Left ventricle myocardium superior (tissue), 1 donor: ENCODE data around the gene CGB1. TPM values are rescaled to one million over a fixed set of nuclear protein-coding genes. Genes with fewer than 3 reads are reported as not detected.
"Not testable (repeated sequence)": the region's sequence is repeated elsewhere in the genome, so short reads cannot be mapped to it uniquely, and the experiment has no call there.

Source experiments
- ATAC-seq: fragments of 200-7000 bp; cut with Tn5 transposase; one replicate; pipeline ENCODE4 v1.9.1; 2020; ENCODE audit warnings: mild to moderate bottlenecking, moderate library complexity
- DNase-seq: peaks from one replicate; pipeline ENCODE4 v3.0.0-alpha.2; 2020
- intact Hi-C: fragments of 100-400 bp; cut with micrococcal nuclease; formaldehyde crosslinking; loops from one replicate; pipeline ENCODE4 v1.11.0; 2022
- total RNA-seq: library from RNA; stranded (reverse); fragmentation: NEBNext Ultra II Directional; extraction: Animal tissue kit (Norgen Biotek cat#: 25700); gene quantifications from one replicate; pipeline ENCODE4 v1.2.1, GENCODE V29; 2021
- donor health status: DM: no; HTN: yes; CAD: no; lungs with severe emphysema.

Gene CGB1
- total RNA-seq, 1 donor from 2014 or later: not detected

DNA sequence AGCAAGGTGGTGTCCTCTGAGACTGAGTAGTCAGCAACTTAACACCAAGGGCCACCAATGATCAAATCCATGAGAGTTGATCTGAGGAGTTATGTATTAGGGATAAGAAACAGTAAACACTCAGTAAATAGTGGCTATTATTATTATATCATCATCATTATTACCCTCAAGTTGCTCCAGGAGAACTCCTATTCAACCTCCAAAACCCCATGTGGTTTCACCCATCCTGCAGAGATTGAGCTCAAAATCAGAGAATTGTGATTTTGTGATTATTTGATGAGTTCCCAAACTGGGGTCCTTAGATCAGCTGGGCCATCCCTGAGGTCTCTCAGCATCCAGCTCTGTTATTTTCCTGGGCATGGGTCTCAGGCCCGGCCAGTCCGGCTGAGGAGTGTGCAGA lies 24.3 kb upstream of the CGB1 start:
- intact Hi-C loops: no loop called here
- ATAC-seq (no peak), DNase-seq (no peak)

DNA sequence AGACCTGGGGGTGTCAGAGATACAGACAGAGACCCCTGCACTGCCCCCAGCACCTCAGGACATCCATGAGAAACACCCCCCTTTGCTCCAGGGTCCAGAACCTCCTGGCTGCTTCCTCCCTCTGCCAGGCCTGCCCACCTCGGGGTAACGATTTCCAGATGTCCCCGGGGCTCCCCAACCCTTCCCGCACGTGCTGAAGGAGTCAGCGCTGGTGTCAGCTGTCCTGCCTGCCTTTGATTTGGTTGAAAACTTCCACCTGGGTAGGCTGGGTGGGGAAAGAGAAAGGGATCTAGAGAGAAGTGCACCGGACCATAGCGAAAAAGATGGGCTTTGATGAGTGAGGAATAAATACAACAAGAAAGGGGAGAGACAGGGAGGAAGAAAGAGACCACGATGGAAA lies 22.4 kb upstream of the CGB1 start:
- ATAC-seq: no peak
- intact Hi-C loops: no loop called here
- DNase-seq: no peak

DNA sequence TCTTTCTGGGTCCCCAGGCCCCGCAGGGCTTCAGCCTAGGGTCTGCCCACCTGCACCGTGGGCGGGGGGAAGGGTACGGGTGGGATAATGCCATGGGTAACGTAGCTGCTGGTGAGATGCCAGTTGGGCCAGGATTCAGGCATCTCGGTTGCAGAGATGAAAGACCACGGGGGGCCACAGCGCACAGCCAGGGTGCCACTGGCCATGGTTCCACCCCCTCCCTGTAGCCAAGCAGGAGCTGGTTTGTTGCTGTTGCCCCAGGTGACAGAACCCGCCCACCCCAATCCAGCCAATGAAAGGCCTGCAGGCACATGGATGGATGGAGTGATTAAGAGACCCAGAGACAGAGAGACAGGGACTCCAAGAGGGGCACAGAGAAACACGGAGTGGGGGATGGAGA lies 21.9 kb upstream of the CGB1 start:
- DNase-seq (no peak), ATAC-seq (no peak)
- intact Hi-C loops: no loop called here

DNA sequence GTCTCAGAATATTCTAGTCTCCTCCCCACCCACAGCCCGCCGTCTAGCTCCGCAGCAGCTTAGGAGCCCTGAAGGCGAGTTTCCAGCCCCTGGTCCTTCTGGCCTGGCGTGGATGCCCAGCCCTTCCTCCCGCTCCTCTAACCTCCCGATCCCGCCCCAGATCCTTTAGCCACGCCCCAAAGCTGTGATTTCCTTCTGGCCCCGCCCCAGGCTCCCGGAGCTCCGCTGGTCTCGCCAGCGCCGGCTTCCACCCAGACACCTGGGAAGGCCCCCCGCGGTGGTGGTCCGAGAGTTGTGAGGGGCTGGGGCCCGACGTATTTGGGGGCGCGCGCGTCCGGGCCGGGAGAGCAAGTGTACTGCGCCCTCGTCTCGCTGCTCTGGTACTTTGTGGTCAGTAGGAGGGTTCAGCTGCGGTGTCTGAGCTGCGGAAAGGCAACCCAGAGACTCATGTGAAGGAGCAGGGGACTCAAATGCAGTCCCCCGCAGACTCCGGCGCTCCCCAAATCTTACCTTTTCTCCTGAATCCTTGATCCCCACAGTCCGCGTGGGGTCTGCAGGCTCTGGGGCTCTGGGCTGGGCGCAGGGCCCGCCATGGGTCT lies 21.0 kb upstream of the CGB1 start, which contains the start of gene CGB7:
Gene CGB7 (minus strand): TSS at position 114 of the 599 bp plus-strand sequence. CDS start 2,374 bp downstream, outside the sequence.
- ATAC-seq (peak; percentile 85), DNase-seq (peak; percentile 77)
- intact Hi-C loops: no loop called here

DNA sequence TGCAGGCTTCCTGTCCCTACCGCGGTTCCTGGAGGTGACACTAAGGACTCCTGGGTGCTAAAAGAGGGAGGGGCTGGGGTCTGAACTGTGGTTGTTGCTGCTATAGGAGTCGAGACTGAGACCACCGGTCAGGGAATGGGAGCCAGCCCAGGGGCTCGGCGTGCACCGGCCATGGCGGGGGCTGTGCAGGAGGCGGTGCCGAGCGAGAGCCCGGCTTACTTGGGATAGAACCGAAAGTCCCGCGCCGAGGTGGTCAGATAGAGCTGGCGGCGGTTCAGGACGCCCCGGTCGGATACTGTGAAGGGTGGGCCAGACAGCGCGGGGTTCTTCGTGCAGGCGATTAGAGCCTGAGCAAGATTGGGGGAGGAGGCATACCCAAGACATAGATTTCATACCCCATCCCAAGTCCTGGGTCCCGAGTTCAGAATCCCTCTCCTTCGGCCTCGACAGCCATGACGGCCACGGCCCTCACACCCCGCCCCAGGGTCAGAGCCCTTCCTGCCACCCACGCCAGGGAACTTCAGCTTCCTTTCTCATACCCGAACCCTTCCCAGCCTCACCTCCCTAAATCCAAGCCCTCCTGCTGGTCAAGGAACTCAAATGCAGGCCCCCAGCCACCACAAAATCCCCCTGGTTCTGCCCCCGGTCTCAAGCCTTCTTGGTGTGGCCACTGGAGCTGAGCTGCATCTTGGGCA lies 20.4 kb upstream of the CGB1 start:
- peak; percentile 44 for ATAC-seq
- DNase-seq, intact Hi-C loops: not testable (repeated sequence)

DNA sequence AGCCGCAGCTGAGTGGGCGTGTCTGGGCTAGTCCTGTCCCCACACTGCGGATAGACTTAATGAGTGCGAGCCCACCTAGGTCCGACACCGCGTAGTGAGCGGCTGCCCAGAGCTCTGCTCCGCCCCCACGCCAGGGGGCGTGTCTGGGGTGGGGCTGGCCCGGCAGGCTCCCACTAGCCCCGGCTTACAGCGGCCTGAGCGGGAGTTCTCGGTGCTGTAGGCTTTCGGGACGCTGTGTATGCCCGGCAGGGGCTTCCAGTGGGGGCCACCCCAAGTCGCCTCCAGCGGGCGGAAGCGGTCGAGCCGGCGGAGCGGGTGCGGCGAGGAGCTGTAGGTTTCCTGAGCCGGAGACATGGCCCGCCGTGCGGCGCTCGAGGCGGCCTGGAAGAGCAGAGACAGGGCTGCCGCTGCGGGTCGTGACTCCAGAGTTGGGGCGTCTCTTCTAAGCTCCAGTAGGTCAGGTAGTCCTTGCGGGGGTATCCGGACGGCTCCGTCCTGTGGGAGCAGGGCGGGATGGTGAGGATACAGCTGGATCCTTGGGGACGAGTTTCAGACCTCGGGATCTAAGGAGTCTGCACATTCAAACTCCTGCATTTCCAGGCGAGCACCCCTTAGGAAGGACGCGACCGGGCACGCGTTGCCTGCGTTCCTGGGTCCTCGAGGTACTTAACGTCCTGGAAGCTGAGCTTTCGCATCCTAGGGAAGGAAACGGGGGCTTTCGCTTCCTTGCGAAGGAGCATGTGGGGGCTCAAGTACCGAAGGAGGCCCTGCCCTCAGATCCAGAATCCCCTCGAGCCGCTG lies 19.6 kb upstream of the CGB1 start:
- intact Hi-C loops: no loop called here
- ATAC-seq: peak; percentile 92
- peak; percentile 79 for DNase-seq

DNA sequence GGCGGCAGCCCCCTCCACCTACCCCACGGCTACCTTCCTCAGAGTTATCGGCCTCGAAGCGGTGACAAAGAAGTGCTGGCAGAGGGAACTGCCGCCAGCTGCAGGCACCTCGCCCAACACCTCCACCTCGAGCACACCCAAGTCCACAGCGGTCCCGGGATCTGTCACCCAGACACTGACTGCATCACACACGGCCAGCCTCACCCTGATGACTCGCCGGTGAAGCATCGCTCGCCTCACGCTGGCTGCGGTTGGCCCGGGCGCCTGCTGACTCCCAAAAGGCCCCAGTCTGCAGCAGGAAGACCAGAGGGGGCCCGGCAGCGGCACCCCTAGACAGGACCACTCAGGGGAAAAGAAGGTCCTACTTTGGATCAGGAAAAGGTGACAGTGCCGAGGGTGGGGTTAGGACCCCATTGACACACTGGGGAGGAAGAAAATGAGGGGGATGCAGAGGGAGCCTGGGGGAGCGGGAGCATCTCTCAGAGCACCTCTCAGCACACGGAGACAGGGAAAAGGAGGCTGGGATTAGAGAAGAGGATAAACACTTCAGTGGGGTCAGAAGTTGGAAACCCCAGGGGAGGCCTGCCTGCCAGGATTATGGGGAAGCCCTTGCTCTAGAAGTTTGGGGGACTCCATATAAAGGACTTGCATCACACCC lies 13.8 kb upstream of the CGB1 start:
- ATAC-seq, DNase-seq, intact Hi-C loops: not testable (repeated sequence)

DNA sequence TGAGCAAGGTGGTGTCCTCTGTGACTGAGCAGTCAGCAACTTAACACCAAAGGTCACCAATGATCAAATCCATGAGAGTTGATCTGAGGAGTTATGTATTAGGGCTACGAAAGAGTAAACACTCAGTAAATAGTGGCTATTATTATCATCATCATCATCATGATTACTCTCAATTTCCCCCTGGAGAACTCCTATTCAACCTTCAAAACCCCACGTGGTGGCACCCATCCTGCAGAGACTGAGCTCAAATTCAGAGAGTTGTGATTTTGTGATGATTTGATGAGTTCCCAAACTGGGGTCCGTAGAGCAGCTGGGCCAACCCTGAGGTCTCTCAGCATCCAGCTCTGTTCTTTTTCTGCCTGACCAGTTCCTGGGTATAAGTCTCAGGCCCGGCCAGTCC lies 13.1 kb upstream of the CGB1 start:
- DNase-seq, intact Hi-C loops: not testable (repeated sequence)

DNA sequence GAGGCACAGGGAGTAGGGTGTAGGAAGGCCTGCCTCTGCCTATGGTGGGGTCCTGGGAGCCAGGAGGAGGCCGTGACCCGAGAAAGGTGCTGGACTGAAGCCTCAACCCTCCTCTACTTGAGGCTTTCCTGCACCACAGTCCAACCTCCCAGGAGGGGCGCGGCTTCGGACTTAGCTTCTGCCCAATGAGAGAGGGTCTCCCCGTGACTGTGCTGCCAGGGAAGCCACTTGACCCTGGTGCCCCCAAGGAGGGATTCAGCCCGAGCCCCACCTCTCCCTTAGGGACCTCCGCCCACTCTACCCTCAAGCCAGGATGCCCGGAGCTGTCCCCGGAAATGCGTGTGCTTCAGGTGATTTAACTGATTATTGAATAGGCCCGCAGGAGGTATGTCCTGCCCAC lies 12.3 kb upstream of the CGB1 start, which contains the start of gene CGB8:
Gene CGB8 (minus strand): TSS at position 101 of the 400 bp plus-strand sequence. CDS start 372 bp downstream, outside the sequence.
- ATAC-seq, DNase-seq, intact Hi-C loops: not testable (repeated sequence)

More for the DNA sequence above, 13.1 kb upstream of the CGB1 start:
- ATAC-seq: not testable (repeated sequence)

DNA sequence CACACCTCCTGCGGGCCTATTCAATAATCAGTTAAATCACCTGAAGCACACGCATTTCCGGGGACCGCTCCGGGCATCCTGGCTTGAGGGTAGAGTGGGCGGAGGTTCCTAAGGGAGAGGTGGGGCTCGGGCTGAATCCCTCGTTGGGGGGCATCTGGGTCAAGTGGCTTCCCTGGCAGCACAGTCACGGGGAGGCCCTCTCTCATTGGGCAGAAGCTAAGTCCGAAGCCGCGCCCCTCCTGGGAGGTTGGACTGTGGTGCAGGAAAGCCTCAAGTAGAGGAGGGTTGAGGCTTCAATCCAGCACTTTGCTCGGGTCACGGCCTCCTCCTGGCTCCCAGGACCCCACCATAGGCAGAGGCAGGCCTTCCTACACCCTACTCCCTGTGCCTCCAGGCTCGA lies 6.9 kb upstream of the CGB1 start, which contains the start of gene CGB5:
Gene CGB5 (plus strand): TSS at position 301 of the 400 bp plus-strand sequence. CDS start 362 bp downstream, outside the sequence.
- DNase-seq, intact Hi-C loops, ATAC-seq: not testable (repeated sequence)

DNA sequence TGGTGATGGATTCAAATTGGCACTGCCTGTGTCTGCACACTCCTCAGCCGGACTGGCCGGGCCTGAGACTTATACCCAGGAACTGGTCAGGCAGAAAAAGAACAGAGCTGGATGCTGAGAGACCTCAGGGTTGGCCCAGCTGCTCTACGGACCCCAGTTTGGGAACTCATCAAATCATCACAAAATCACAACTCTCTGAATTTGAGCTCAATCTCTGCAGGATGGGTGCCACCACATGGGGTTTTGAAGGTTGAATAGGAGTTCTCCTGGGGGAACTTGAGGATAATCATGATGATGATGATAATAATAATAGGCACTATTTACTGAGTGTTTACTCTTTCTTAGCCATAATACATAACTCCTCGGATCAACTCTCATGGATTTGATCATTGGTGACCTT lies 6.0 kb upstream of the CGB1 start:
- ATAC-seq, DNase-seq, intact Hi-C loops: not testable (repeated sequence)

DNA sequence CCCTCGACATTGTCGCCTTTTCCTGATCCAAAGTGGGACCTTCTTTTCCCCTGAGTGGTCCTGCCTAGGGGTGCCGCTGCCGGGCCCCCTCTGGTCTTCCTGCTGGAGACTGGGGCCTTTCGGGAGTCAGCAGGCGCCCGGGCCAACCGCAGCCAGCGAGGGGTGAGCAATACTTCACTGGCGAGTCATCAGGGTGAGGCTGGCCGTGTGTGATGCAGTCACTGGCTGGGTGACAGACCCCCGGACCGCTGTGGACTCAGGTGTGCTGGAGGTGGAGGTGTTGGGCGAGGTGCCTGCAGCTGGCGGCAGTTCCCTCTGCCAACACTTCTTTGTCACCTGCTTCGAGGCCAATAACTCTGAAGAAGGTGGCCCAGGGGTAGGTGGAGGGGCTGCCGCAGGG lies 5.5 kb upstream of the CGB1 start:
- DNase-seq (no peak), ATAC-seq (no peak)
- intact Hi-C loops: no loop called here

DNA sequence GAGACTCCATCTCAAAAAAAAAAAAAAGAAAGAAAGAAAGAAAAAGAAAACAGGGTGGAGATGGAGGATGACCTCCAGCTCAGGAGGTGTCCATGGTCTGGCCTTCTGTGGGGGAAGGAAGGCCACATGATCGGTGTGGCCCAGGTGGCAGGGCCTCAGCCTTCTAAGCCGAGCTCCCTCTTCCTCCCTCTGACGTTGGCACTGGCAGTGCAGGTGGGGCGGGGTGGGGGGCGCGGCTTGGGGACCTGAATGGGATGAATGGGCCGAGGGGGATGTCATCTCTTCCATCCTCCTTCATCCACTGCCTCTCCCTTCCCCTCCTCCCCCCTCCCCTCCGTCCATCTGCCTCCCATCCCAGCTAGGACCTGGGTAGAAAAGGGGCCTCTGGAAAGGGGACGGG lies 3.0 kb upstream of the CGB1 start:
- intact Hi-C loops, ATAC-seq, DNase-seq: not testable (repeated sequence)

DNA sequence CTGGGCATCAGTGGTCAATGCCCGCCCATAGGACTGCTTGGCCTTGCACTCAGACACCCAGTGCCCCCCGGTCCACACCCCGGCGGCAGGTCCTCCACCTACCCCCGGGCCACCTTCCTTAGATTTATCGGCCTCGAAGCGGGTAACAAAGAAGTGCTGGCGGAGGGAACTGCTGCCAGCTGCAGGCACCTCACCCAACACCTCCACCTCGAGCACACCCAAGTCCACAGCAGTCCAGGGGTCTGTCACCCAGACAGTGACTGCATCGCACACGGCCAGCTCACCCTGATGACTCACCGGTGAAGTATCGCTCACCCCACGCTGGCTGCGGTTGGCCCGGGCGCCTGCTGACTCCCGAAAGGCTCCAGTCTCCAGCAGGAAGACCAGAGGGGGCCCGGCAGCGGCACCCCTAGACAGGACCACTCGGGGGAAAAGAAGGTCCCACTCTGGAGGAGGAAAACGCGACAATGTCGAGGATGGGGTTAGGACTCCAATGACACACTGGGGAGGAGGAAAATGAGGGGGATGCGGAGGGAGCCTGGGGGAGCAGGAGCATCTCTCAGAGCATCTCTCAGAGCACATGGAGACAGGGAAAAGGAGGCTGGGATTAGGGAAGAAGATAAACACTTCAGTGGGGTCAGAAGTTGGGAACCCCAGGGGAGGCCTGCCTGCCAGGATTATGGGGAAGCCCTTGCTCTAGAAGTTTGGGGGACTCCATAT lies 2.0 kb upstream of the CGB1 start:
- ATAC-seq, intact Hi-C loops, DNase-seq: not testable (repeated sequence)

DNA sequence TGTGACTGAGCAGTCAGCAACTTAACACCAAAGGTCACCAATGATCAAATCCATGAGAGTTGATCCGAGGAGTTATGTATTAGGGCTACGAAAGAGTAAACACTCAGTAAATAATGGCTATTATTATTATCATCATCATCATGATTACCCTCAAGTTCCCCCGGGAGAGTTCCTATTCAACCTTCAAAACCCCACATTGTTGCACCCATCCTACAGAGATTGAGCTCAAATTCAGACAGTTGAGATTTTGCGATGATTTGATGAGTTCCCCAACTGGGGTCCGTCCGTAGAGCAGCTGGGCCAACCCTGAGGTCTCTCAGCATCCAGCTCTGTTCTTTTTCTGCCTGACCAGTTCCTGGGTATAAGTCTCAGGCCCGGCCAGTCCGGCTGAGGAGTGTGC lies 1.4 kb upstream of the CGB1 start:
- DNase-seq, ATAC-seq, intact Hi-C loops: not testable (repeated sequence)

DNA sequence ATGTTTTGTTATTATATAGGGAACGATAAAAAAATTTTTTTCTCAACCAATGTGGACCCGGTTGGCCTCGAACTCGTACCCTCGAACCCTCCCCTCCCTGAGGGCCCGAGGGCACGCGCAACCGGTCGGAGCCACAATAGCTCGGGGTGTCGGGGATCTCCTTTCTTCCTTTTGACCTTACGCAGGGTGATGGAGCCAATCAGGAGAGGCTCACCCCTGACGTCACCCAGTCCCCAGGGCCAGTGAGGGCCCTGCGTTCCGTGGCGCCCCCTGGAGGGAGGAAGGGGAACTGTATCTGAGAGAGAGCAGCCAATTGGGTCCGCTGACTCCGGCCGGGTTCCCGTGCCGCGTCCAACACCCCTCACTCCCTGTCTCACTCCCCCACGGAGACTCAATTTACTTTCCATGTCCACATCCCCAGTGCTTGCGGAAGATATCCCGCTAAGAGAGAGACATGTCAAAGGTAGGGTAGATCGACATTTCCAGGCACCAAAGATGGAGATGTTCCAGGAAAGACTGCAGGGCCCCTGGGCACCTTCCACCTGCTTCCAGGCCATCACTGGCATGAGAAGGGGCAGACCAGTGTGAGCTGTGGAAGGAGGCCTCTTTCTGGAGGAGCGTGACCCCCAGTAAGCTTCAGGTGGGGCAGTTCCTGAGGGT lies 4.9 kb downstream of the CGB1 start, which contains the start of gene CGB2:
Gene CGB2 (plus strand): TSS at position 249 of the 660 bp plus-strand sequence. CDS start 206 bp downstream, at position 455.
- intact Hi-C loops, DNase-seq, ATAC-seq: not testable (repeated sequence)

DNA sequence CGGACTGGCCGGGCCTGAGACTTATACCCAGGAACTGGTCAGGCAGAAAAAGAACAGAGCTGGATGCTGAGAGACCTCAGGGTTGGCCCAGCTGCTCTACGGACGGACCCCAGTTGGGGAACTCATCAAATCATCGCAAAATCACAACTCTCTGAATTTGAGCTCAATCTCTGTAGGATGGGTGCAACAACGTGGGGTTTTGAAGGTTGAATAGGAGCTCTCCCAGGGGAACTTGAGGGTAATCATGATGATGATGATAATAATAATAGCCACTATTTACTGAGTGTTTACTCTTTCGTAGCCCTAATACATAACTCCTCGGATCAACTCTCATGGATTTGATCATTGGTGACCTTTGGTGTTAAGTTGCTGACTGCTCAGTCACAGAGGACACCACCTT lies 6.4 kb downstream of the CGB1 start:
- intact Hi-C loops, DNase-seq, ATAC-seq: not testable (repeated sequence)

DNA sequence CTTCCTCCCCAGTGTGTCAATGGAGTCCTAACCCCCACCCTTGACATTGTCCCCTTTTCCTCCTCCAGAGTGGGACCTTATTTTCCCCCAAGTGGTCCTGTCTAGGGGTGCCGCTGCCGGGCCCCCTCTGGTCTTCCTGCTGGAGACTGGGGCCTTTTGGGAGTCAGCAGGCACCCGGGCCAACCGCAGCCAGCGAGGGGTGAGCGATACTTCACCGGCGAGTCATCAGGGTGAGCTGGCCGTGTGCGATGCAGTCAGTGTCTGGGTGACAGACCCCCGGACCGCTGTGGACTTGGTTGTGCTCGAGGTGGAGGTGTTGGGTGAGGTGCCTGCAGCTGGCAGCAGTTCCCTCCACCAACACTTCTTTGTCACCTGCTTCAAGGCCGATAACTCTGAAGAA lies 6.9 kb downstream of the CGB1 start:
- intact Hi-C loops, DNase-seq, ATAC-seq: not testable (repeated sequence)
